NB4 (cell line): ENCODE results near the gene MAP3K15.
A peak's percentile ranks its signal among the peaks of the same experiment; 100 is the strongest.

Experiments
- DNase-seq: peaks from one replicate; pipeline ENCODE4 v3.0.0; 2010; ENCODE audit warnings: low read depth
- H3K4me3 ChIP-seq: one replicate; pipeline ENCODE4 v1.5.1; 2011; ENCODE audit warnings: mild to moderate bottlenecking, low read depth, low read length, moderate library complexity
- CTCF ChIP-seq: IDR thresholded peaks from one replicate; pipeline ENCODE4 v1.5.1; 2012; ENCODE audit warnings: low read depth, low read length
- MAX ChIP-seq: IDR thresholded peaks from 2 replicates; pipeline ENCODE4 v1.6.1; 2011; ENCODE audit warnings: low read depth, low read length
- MYC ChIP-seq: IDR thresholded peaks from 2 replicates; pipeline ENCODE4 v1.6.1; 2011; ENCODE audit warnings: low read depth, low read length
- POLR2A ChIP-seq: IDR thresholded peaks from 2 replicates; pipeline ENCODE4 v1.6.1; 2011; ENCODE audit warnings: mild to moderate bottlenecking; ENCODE audit not compliant: insufficient read length; ENCODE audit errors: extremely low read depth

Gene MAP3K15

GRCh38 chrX:19360903-19361302 lies 154.4 kb downstream of the MAP3K15 start:
- DNase-seq, result no peak
- no peak overlapping the region for H3K4me3 ChIP-seq
- no peak for TF ChIP-seq MYC
- TF ChIP-seq POLR2A, result no peak
- no peak for TF ChIP-seq CTCF
- no peak for TF ChIP-seq MAX

- no peak for TF ChIP-seq MYC
- TF ChIP-seq CTCF, result no peak
- no peak for TF ChIP-seq POLR2A
- TF ChIP-seq MAX, result no peak
- no peak overlapping the region for H3K4me3 ChIP-seq
- DNase-seq, result no peak
These were observed 156.8 kb downstream of the MAP3K15 start for GRCh38 chrX:19358521-19358920.

- TF ChIP-seq CTCF (no peak), MAX (no peak), POLR2A (no peak), MYC (no peak)
- DNase-seq, result no peak
- H3K4me3 ChIP-seq, result no peak overlapping the region
These were observed 160.7 kb downstream of the MAP3K15 start for GRCh38 chrX:19354625-19355024.

GRCh38 chrX:19350941-19351384 lies 164.3 kb downstream of the MAP3K15 start:
- DNase-seq, result peak; percentile 58
- TF ChIP-seq MYC (no peak), POLR2A (no peak), MAX (no peak), CTCF (no peak)
- no peak overlapping the region for H3K4me3 ChIP-seq

GRCh38 chrX:19349264-19349663 lies 166.0 kb downstream of the MAP3K15 start:
- DNase-seq, result no peak
- H3K4me3 ChIP-seq, result no peak overlapping the region
- TF ChIP-seq MYC (no peak), CTCF (no peak), MAX (no peak), POLR2A (no peak)

GRCh38 chrX:19347916-19348315 lies 167.4 kb downstream of the MAP3K15 start:
- no peak overlapping the region for H3K4me3 ChIP-seq

More at GRCh38 chrX:19347916-19348315, 167.4 kb downstream of the MAP3K15 start:
- no peak for DNase-seq
- TF ChIP-seq CTCF, result no peak
- TF ChIP-seq MAX, result no peak
- TF ChIP-seq POLR2A, result no peak
- TF ChIP-seq MYC, result no peak
